Measurements from ENCODE around the gene SLC5A11. TPM values are rescaled to one million over a fixed set of nuclear protein-coding genes. Genes with fewer than 3 reads are reported as not detected.
"Not testable (repeated sequence)": the region's sequence is repeated elsewhere in the genome, so short reads cannot be mapped to it uniquely, and the experiment has no call there.

Gene SLC5A11
- total RNA-seq (2012; rRNA removed) = 0.25 TPM in 1 of 2 replicates, not detected in the other

- Histone ChIP-seq H3K4me2 (ENCODE audit: low read length) (no peak within 1 kb of the TSS), H3K4me1 (ENCODE audit: control insufficient read depth, insufficient read depth, low read length) (peaks cover 13% of the 10 kb centered on the region), H3K36me3 (ENCODE audit: insufficient read depth, low read length) (no peaks in the 10 kb centered on the region), H3K9ac (ENCODE audit: low read depth, low read length) (no peak within 1 kb of the TSS), H3K4me3 (ENCODE audit: low read length) (no peak within 1 kb of the TSS), H3K27me3 (ENCODE audit: control insufficient read depth, insufficient read depth, low read length) (no peaks in the 10 kb centered on the region), H3K9me3 (replicated peaks; ENCODE audit: low read length) (no peaks in the 10 kb centered on the region)
These were observed at the start of gene SLC5A11 for GRCh38 chr16:24845726-24846547. SLC5A11 (plus strand) TSS chr16:24845963; CDS start chr16:24858644, 12,681 bp downstream.

GRCh38 chr16:24800586-24800985 is 45.2 kb upstream of the SLC5A11 start:
- Histone ChIP-seq H3K4me3 (ENCODE audit: low read length) (no peak overlapping the region), H3K4me1 (ENCODE audit: control insufficient read depth, insufficient read depth, low read length) (no peaks in the 10 kb centered on the region), H3K4me2 (ENCODE audit: low read length) (no peak overlapping the region), H3K9ac (ENCODE audit: low read depth, low read length) (no peak overlapping the region), H3K9me3 (replicated peaks; ENCODE audit: low read length) (no peaks in the 10 kb centered on the region), H3K27me3 (ENCODE audit: control insufficient read depth, insufficient read depth, low read length) (no peaks in the 10 kb centered on the region), H3K36me3 (ENCODE audit: insufficient read depth, low read length) (peaks cover 85% of the 10 kb centered on the region)

- no peaks in the 10 kb centered on the region for H3K4me1 ChIP-seq (ENCODE audit: control insufficient read depth, insufficient read depth, low read length)
- H3K9me3 ChIP-seq (replicated peaks; ENCODE audit: low read length) = no peaks in the 10 kb centered on the region
- H3K27me3 ChIP-seq (ENCODE audit: control insufficient read depth, insufficient read depth, low read length) = no peaks in the 10 kb centered on the region
- no peak overlapping the region for H3K9ac ChIP-seq (ENCODE audit: low read depth, low read length)
- H3K4me3 ChIP-seq (ENCODE audit: low read length) = no peak overlapping the region
- no peak overlapping the region for H3K4me2 ChIP-seq (ENCODE audit: low read length)
- peaks cover 86% of the 10 kb centered on the region for H3K36me3 ChIP-seq (ENCODE audit: insufficient read depth, low read length)
These were observed 43.9 kb upstream of the SLC5A11 start for GRCh38 chr16:24801761-24802302.

- Histone ChIP-seq H3K4me2 (ENCODE audit: low read length) (no peak overlapping the region), H3K36me3 (ENCODE audit: insufficient read depth, low read length) (peaks cover 88% of the 10 kb centered on the region), H3K4me1 (ENCODE audit: control insufficient read depth, insufficient read depth, low read length) (no peaks in the 10 kb centered on the region), H3K27me3 (ENCODE audit: control insufficient read depth, insufficient read depth, low read length) (no peaks in the 10 kb centered on the region), H3K4me3 (ENCODE audit: low read length) (no peak overlapping the region), H3K9ac (ENCODE audit: low read depth, low read length) (no peak overlapping the region), H3K9me3 (replicated peaks; ENCODE audit: low read length) (no peaks in the 10 kb centered on the region)
These were observed 40.3 kb upstream of the SLC5A11 start for GRCh38 chr16:24805484-24805883.

- Histone ChIP-seq H3K36me3 (ENCODE audit: insufficient read depth, low read length) (peaks cover 89% of the 10 kb centered on the region), H3K27me3 (ENCODE audit: control insufficient read depth, insufficient read depth, low read length) (no peaks in the 10 kb centered on the region), H3K4me2 (ENCODE audit: low read length) (no peak overlapping the region), H3K9me3 (replicated peaks; ENCODE audit: low read length) (no peaks in the 10 kb centered on the region), H3K9ac (ENCODE audit: low read depth, low read length) (no peak overlapping the region), H3K4me1 (ENCODE audit: control insufficient read depth, insufficient read depth, low read length) (no peaks in the 10 kb centered on the region), H3K4me3 (ENCODE audit: low read length) (no peak overlapping the region)
These were observed 38.5 kb upstream of the SLC5A11 start for GRCh38 chr16:24807301-24807700.

GRCh38 chr16:24810951-24811843 is 34.6 kb upstream of the SLC5A11 start:
- Histone ChIP-seq H3K9ac (ENCODE audit: low read depth, low read length) (no peak overlapping the region), H3K9me3 (replicated peaks; ENCODE audit: low read length) (no peaks in the 10 kb centered on the region), H3K4me2 (ENCODE audit: low read length) (no peak overlapping the region), H3K4me3 (ENCODE audit: low read length) (no peak overlapping the region), H3K36me3 (ENCODE audit: insufficient read depth, low read length) (peaks cover 85% of the 10 kb centered on the region), H3K27me3 (ENCODE audit: control insufficient read depth, insufficient read depth, low read length) (no peaks in the 10 kb centered on the region), H3K4me1 (ENCODE audit: control insufficient read depth, insufficient read depth, low read length) (no peaks in the 10 kb centered on the region)

- not testable (repeated sequence) for H3K9ac ChIP-seq (ENCODE audit: low read depth, low read length); H3K9me3 ChIP-seq (replicated peaks; ENCODE audit: low read length); H3K4me2 ChIP-seq (ENCODE audit: low read length); H3K4me1 ChIP-seq (ENCODE audit: control insufficient read depth, insufficient read depth, low read length); H3K4me3 ChIP-seq (ENCODE audit: low read length); H3K27me3 ChIP-seq (ENCODE audit: control insufficient read depth, insufficient read depth, low read length)
- peaks cover 79% of the 10 kb centered on the region for H3K36me3 ChIP-seq (ENCODE audit: insufficient read depth, low read length)
These were observed 33.0 kb upstream of the SLC5A11 start for GRCh38 chr16:24812813-24813212.

- Histone ChIP-seq H3K4me2 (ENCODE audit: low read length) (no peak overlapping the region), H3K36me3 (ENCODE audit: insufficient read depth, low read length) (peaks cover 79% of the 10 kb centered on the region), H3K4me3 (ENCODE audit: low read length) (no peak overlapping the region), H3K9ac (ENCODE audit: low read depth, low read length) (no peak overlapping the region), H3K9me3 (replicated peaks; ENCODE audit: low read length) (no peaks in the 10 kb centered on the region), H3K4me1 (ENCODE audit: control insufficient read depth, insufficient read depth, low read length) (peaks cover 2% of the 10 kb centered on the region), H3K27me3 (ENCODE audit: control insufficient read depth, insufficient read depth, low read length) (no peaks in the 10 kb centered on the region)
These were observed 30.7 kb upstream of the SLC5A11 start for GRCh38 chr16:24815021-24815420.

- H3K9ac ChIP-seq (ENCODE audit: low read depth, low read length) = no peak overlapping the region
- peaks cover 8% of the 10 kb centered on the region for H3K4me1 ChIP-seq (ENCODE audit: control insufficient read depth, insufficient read depth, low read length)
- no peaks in the 10 kb centered on the region for H3K27me3 ChIP-seq (ENCODE audit: control insufficient read depth, insufficient read depth, low read length)
- H3K36me3 ChIP-seq (ENCODE audit: insufficient read depth, low read length) = peaks cover 80% of the 10 kb centered on the region
- no peak overlapping the region for H3K4me2 ChIP-seq (ENCODE audit: low read length)
- H3K4me3 ChIP-seq (ENCODE audit: low read length) = no peak overlapping the region
- H3K9me3 ChIP-seq (replicated peaks; ENCODE audit: low read length) = no peaks in the 10 kb centered on the region
These were observed 29.1 kb upstream of the SLC5A11 start for GRCh38 chr16:24816688-24817087.

- no peak overlapping the region for H3K4me3 ChIP-seq (ENCODE audit: low read length)
- no peaks in the 10 kb centered on the region for H3K9me3 ChIP-seq (replicated peaks; ENCODE audit: low read length)
- H3K9ac ChIP-seq (ENCODE audit: low read depth, low read length) = no peak overlapping the region
- H3K4me2 ChIP-seq (ENCODE audit: low read length) = no peak overlapping the region
- H3K4me1 ChIP-seq (ENCODE audit: control insufficient read depth, insufficient read depth, low read length) = peaks cover 8% of the 10 kb centered on the region
- no peaks in the 10 kb centered on the region for H3K27me3 ChIP-seq (ENCODE audit: control insufficient read depth, insufficient read depth, low read length)
- peaks cover 80% of the 10 kb centered on the region for H3K36me3 ChIP-seq (ENCODE audit: insufficient read depth, low read length)
These were observed 26.2 kb upstream of the SLC5A11 start for GRCh38 chr16:24819462-24820040.

GRCh38 chr16:24820522-24820921 is 25.2 kb upstream of the SLC5A11 start:
- H3K9me3 ChIP-seq (replicated peaks; ENCODE audit: low read length) = no peaks in the 10 kb centered on the region
- peaks cover 73% of the 10 kb centered on the region for H3K36me3 ChIP-seq (ENCODE audit: insufficient read depth, low read length)
- peaks cover 8% of the 10 kb centered on the region for H3K4me1 ChIP-seq (ENCODE audit: control insufficient read depth, insufficient read depth, low read length)
- H3K9ac ChIP-seq (ENCODE audit: low read depth, low read length) = no peak overlapping the region
- no peaks in the 10 kb centered on the region for H3K27me3 ChIP-seq (ENCODE audit: control insufficient read depth, insufficient read depth, low read length)
- H3K4me3 ChIP-seq (ENCODE audit: low read length) = no peak overlapping the region
- H3K4me2 ChIP-seq (ENCODE audit: low read length) = no peak overlapping the region
